Transverse colon (tissue), 4 donors: ENCODE data around the gene ICE2.

ENCODE experiments used
- CTCF ChIP-seq, 5 experiments: fragments of 200-600 bp in 3 of 5; fragments of 450-650 bp in 2 of 5; sonication (generic) in 3 of 5; IDR thresholded peaks; 1 replicate in 2 of 5; 2 replicates in 3 of 5; pipeline ENCODE4 v1.5.1; 2016 to 2017; ENCODE audit warnings: antibody characterized with exemption in 5 of 5, inconsistent platforms in 3 of 5, mild to moderate bottlenecking in 2 of 5, moderate library complexity in 1 of 5
- EP300 ChIP-seq: sonication (generic); formaldehyde crosslinking; IDR thresholded peaks from one replicate; pipeline ENCODE4 v1.6.1; 2017; ENCODE audit warnings: antibody characterized with exemption, low read depth
- POLR2A ChIP-seq: fragments of 450-650 bp; IDR thresholded peaks from one replicate; pipeline ENCODE4 v1.6.1; 2016; ENCODE audit warnings: antibody characterized with exemption, mild to moderate bottlenecking, moderate library complexity
- POLR2AphosphoS5 ChIP-seq, 3 donors: sonication (generic); formaldehyde crosslinking; IDR thresholded peaks; one replicate each; pipeline ENCODE4 v1.6.1; 2016; ENCODE audit warnings: antibody characterized with exemption in 3 of 3

GRCh38 chr15:60442031-60442650 is 36.8 kb downstream of the ICE2 start:
- no peak for TF ChIP-seq CTCF (IDR thresholded peaks at IDR 0.05)
- no peak for TF ChIP-seq EP300
- no peak for TF ChIP-seq POLR2A
- TF ChIP-seq POLR2AphosphoS5 (IDR thresholded peaks at IDR 0.05): no peak
